GM18517 (cell line): Measurements from ENCODE around the gene SERPINA7.
"Not testable (repeated sequence)": the region's sequence is repeated elsewhere in the genome, so short reads cannot be mapped to it uniquely, and the experiment has no call there.

Experiments
- ATAC-seq: cut with Tn5 transposase; IDR thresholded peaks from one replicate; pipeline ENCODE4 v1.9.1; 2021; ENCODE audit warnings: mild to moderate bottlenecking, moderate library complexity; ENCODE audit not compliant: unreplicated experiment

The SERPINA7 gene, protein sequence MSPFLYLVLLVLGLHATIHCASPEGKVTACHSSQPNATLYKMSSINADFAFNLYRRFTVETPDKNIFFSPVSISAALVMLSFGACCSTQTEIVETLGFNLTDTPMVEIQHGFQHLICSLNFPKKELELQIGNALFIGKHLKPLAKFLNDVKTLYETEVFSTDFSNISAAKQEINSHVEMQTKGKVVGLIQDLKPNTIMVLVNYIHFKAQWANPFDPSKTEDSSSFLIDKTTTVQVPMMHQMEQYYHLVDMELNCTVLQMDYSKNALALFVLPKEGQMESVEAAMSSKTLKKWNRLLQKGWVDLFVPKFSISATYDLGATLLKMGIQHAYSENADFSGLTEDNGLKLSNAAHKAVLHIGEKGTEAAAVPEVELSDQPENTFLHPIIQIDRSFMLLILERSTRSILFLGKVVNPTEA

DNA sequence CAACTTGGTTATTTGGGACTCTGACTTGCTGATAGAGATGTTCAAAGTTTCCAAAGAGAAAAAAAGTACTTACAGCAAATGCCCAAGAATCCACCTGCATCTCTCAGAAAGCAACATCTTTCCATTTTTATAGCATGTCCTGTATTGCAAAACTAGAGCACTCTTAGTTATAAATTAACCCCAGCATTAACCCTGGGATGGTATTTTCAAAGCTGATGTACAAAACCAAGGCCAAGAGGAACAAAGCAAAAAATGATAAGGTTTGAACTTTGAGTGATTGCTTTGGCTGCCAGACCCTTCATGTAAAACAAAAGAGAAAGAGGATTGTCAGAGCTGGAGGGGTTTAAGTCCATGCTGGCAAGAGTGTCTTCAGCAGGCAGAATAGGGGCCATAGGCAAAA, at the start of gene SERPINA7:
TSS of gene SERPINA7 (minus strand) at position 103 of the 400 bp plus-strand sequence. CDS start 1,669 bp downstream, outside the sequence.
- ATAC-seq = no peak

DNA sequence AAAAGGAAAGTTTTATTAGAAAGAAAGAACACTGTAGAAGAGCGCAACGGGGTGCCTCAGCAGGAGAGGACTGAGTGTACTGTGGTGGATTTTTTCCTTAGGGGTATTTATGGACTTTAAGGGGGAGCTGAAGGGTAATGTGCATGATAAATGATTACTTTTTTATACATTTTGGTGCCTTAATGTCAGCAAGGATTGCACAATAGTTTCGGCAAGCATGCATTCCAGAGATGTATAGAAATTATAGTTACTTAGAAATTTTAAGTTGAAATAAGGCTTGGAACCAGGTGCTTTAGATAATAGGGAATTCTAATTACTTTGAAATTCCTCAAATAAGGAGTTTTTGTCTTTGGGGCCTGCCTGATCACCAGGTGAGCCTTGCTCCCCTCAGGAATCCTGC, 30.5 kb upstream of the SERPINA7 start:
- no peak for ATAC-seq

DNA sequence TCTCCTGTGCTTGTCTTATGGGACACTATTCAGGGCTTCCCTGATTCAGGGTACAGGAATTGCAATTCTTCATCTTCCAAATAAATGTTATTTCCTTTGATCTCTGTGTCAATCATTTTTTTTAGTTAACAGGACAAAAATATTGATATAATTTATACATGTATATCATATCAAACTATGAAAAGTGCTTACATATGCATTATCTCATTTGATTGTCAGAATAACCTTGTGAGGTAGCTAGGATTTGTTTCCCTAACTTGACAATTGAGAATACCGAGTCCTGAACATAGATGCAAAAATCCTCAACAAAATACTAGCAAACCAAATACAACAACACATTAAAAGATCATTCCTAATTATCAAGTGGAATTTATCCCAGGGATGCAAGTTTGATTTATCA, 11.5 kb upstream of the SERPINA7 start:
- no peak for ATAC-seq

DNA sequence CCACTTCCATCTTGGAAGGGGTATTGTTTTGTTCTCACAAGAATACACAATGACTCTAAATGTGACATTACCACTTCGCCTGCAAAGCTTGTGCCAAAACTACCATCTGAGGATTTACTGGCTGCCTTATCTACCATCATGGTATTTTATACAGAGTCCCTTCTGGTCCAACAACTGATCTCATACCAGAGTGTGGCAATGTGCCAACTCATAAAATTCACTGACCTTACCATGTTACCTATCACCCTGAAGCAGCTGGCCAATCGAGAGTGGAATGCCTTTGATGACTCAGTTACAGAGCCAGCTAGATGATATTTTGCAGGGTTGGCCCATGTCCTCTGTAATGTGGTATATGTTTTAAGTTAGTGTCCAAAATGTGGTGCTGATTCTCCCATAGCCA, 3.8 kb upstream of the SERPINA7 start:
- ATAC-seq = no peak

DNA sequence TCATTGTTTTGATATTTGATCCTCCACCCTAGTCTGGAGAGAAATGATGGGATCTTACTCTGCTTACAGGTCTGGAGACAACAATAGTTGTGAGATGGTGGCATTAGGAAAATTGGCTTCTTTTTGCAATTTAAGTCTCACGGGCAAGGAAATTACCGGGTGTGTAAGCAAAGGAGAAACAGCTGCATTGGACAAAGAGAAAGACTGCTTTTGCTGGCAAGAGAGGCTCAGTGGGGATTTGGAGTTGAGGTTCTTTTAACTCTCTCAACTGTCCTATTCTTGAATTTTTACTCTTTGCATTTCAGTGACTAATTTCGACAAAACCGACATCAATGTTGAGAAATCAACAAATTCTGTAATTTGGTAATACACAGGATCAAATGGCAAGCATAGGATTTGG, 2.3 kb upstream of the SERPINA7 start:
- no peak for ATAC-seq

DNA sequence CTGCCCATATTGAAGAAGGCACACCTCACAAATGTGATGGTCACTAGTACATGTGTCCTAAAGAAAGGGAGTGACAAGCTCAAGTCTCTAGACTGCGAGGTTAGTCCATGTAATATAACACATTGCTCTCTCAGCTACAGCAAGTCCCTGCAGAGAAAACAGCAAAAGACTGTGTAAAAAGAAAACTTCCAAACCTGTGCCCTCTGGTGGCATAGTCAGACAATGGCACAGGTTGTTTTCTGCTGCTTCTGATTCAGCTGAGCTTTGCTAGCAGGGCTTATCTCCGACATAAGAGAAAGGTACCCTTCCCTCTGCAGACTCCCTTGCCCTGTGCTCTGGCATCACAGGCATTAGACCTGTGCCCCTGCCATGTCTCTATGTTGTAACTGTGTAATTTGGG, 1.4 kb upstream of the SERPINA7 start:
- no peak for ATAC-seq

DNA sequence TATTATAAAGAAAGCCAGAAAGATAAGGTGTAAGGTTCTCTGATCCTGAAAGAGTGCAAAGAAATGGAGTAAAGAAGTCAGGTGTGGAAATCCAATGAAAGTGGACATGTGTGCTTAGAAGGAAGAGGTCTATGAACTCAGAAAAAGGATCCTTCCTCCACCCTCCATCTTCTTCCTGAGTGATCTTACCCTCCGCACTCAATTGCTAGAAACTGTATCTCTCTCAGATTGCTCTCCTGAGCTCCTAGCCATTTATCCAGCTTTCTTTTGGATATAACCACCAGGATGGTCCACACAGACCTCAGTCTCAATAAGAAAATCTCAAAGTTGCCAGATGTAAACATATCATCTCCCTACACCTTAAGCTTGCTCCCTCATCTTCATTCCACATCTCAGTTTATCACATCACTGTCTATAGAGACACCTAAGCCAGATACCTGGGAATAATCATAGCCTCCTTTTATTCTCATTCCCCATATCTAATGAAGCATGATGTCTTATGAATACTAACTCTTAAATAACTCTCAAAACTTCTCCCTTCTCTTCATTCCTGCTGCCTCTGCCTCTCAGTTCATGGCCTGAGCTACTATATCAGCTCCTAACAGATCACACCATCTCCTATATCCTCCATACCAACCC, 573 bp downstream of the SERPINA7 start:
- no peak for ATAC-seq

DNA sequence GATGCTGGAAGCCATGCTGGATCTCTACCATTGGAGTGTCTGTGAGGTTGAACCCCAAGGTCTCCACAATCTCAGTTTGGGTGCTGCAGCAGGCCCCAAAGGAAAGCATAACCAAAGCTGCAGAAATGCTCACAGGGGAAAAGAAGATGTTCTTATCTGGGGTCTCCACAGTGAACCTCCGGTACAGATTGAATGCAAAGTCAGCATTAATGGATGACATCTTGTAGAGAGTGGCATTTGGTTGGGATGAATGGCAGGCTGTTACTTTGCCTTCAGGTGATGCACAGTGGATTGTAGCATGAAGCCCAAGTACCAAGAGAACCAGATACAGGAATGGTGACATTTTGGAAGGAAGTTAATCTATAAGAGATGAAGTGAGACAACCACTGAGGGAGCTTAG, 1.8 kb downstream of the SERPINA7 start:
- ATAC-seq = no peak

DNA sequence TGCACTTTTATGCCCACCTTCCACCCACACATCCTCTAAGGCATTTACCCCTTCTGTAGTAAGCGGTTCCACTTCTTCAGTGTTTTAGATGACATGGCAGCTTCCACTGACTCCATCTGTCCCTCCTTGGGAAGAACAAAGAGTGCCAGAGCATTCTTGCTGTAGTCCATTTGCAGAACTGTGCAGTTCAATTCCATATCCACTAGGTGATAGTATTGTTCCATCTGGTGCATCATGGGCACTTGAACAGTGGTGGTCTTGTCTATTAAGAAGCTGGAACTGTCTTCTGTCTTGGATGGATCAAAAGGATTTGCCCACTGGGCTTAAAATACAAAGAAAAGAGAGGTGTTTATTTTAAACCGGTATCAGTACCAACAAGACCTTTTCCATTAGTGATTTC, 3.5 kb downstream of the SERPINA7 start:
- no peak for ATAC-seq

DNA sequence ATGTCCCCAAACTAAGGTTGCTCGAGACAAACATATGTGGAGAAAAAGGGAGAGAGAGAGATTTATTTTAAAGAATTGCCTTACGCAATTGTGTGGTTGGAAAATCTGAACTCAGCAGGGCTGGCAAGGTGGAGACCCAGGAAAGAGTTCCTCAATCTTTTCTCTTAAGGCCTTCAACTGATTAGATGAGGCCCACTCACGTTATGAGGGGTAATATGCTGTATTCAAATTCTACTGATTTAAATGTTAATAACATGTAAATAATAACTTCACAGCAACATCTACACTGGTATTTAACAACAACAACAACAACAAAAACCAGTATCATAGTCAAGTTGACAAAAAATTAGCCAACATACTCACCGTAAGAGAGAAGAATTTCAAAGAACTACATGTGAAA, 14.6 kb downstream of the SERPINA7 start:
- no peak for ATAC-seq

DNA sequence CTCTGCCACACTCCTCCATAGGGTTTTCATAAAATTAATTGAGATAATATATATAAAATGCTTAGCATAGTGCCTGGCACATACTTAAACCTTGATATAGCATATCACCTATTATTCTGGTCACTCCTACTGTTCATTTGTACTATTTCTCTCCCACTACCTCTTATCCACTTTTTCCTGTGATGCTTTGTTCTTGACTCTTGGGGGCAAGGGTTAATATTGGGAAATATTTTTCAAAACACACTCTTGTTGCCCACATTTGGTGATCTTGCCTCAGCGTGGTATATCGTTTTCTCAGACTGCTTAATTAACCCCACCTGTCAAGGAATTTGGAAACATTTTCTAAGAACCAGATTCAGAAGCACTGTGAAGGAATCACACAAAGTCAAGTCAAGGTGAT, 16.3 kb downstream of the SERPINA7 start:
- ATAC-seq = no peak

DNA sequence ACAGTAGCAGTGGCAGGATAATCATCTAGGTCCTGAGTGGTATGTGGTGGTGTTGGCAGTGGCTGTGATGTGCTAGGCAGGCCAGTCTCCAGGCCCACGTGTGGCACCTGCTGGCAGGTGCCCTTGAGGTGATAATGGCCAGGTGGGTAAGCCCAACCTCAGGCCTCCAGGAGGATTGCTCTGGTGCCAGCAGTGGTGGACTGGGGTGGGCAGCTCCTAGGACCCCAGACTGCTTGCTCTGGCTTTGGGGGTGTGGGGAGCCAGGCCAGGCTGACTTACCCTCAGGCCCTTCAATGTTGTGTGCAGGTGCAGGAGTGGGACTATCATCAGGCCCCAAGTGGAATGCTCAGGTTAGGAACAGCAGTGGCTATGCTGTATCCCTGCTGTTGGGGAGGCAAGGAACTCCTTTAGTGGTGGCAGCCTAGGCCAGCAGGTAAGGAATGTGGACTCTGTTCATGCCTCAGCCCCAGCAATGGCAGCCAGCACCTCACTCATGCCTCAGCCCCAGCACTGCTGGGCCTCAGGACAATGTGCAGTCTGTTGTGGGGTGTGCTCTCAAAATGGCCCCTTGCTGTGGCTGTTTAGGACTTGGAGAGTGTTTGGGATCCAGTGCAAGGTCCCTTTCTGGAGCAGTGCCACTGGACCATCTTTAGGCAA, 24.3 kb downstream of the SERPINA7 start:
- ATAC-seq = no peak

DNA sequence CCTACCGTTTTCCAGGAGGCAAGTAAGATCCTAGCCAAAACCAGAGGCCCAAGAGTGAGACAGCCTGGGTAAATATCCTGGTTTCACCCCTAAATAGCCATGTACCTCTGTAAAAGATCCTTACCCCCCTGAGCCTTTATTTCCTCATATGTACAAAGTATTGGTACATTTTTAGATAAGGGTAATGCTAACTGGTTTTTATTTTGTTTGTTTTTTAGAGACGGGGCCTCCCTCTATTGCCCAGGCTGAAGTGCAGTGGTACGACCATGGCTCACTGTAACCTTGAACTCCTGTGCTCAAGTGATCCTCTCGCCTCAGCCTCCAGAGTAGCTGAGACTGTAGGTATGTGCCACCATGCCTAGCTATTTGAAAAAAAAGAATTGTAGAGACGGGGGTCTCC, 29.4 kb downstream of the SERPINA7 start:
- no peak for ATAC-seq

DNA sequence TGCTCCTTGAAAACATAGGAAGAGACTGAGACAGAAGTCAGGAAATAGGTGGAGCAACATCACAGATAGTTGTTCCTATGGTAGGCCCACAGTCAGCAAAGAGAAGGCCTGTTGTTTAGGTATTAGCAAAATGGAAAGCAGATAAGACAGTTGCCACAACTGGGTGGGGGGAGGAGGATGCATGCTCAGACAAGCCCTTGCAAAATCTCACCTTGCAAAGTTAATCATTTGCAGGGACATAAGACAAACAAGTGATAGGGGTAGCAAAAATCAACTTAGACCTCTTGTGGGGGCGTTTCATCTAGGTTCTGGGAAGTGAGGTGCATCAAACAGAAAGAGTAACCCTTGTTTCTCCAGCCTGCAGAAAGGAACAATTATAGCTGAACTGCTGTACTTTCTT, 30.7 kb downstream of the SERPINA7 start:
- no peak for ATAC-seq

DNA sequence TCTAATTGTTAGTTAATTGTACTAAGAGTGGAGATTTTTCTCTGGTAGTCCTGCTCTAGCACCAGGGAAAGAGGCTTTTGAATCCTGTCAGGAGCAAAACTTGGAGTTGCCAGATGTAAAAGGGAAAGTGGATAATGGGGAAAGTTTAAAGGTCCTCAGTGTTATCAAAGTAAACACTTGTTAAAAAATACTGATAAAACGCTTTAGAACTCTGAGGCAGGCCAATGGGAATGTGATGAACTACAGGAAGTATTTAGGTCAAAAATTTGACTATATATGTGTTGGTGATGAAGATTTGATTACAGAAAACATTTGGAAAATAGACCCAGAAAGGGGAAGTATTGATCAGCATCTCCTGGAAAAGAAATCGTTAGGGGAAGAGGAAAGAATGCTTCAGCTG, 32.8 kb downstream of the SERPINA7 start:
- no peak for ATAC-seq

DNA sequence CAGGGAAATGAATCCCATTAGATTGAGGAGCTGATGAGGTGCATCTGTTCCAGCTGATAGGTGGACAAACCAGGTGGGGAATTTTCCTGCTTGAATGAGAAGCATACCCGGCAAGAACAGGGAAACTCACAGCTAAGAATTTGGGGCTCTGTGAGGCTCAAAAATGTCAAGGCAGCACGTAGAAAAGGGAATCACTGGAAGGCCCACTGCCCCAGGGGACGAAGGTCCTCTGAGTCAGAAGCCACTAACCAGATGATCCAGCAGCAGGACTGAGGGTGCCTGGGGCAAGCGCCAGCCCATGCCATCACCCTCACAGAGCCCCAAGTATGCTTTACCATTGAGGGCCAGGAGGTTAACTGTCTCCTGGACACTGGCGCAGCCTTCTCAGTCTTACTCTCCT, 37.9 kb downstream of the SERPINA7 start:
- ATAC-seq = not testable (repeated sequence)

DNA sequence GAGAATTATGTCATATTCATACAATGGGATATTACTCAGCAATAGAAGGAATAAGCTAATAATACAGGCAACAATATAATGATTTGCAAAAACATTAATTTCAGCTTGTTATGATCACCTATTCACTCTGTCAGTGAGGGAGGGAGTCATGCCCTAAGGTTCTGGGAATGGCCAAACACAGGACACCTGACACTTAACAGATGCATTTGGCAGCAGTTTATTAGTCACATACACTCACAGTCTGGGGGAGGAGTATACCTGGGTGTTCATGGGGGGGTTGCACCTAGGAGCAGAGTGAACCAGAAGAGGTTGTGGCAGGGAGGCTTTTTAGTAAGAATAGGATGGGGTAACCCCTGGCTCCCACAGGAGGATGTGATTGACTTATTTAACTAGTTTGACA, 38.3 kb downstream of the SERPINA7 start:
- no peak for ATAC-seq

DNA sequence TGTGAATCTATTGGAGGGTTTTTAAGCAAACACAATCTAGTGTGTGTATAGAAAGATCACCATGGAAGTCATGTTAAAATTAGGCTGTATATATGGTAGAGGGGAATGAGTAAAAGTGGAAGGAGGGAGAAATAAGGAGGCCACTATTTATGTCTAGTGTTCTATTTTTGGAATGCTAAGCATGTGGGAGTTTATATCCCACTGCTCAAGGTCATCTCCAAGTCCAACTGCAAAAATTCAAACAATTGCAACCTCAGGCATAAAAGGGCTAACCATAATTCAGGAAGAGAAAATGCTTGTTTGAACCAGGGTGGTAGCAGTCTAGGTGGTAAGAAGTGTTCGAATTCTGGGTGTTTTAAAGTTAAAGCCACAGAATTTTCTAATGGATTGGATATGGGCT, 39.2 kb downstream of the SERPINA7 start:
- no peak for ATAC-seq

DNA sequence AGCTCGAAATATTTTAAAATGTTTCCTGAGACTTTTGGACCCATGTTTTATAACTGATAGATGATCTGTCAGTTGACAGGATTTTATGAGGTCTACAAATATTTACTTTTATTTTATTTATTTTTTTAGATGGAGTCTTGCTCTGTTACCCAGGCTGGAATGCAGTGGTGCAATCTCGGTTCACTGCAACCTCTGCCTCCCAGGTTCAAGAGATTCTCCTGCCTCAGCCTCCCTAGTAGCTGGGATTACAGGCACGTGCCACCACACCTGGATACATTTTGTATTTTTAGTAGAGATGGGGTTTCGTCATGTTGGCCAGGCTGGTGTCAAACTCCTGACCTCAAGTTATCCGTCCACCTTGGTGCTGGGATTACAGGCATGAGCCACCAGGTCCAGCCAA, 50.0 kb downstream of the SERPINA7 start:
- ATAC-seq = not testable (repeated sequence)
